GM21528 (cell line): ENCODE measurements around the gene SHMT2.

Experiments used
- ATAC-seq: cut with Tn5 transposase; IDR thresholded peaks from one replicate; pipeline ENCODE4 v1.9.1; 2021; ENCODE audit warnings: mild to moderate bottlenecking, moderate library complexity; ENCODE audit not compliant: unreplicated experiment, low FRiP score

The SHMT2 gene

GRCh38 chr12:57237596-57237931 lies 8.1 kb downstream of the SHMT2 start:
- ATAC-seq = no peak

DNA sequence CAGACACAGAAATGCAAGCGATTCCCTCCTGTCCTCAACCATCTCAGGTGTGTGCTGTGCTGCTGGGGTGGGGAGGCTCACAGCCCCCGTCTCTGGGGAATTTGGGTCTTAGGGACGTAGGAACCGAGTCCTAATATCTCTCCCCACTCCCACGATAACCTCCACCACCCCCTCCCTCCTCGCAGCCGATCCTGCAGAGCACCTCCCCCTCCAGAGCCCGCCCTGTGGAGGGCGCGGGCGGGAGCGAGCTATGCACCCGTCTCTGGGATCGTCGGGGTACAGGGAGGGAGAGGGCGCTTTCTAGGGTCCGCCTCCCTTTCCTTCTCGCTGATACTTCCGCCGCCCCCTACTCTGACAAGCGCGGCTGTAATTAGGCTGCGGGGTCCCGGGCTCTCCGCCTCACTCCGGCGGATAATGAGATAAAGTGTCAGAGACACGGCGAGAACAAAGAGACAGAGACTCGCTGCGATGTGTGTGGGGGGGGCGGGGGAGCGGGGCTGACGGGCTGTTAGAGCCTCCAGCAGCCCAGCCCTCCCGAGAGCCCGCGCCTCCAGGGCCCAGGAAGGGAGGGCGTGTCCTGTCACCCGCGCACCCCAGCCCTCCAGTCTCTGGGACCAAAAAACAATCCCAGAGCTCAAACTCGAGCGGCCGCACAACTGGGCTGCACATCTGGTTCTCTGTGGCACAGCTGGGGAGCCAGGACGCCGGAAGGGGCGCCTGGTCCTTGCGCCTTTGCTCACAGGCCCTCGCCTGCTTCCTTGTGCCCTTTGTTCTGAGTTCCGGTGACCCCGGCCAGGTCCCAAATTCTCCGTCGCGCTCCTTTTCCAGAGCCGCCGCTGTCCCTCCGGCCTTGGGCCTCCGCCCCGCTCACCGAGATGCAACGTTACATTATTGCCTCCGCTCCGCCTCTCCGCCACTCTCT lies 8.7 kb downstream of the SHMT2 start:
- ATAC-seq = no peak

DNA sequence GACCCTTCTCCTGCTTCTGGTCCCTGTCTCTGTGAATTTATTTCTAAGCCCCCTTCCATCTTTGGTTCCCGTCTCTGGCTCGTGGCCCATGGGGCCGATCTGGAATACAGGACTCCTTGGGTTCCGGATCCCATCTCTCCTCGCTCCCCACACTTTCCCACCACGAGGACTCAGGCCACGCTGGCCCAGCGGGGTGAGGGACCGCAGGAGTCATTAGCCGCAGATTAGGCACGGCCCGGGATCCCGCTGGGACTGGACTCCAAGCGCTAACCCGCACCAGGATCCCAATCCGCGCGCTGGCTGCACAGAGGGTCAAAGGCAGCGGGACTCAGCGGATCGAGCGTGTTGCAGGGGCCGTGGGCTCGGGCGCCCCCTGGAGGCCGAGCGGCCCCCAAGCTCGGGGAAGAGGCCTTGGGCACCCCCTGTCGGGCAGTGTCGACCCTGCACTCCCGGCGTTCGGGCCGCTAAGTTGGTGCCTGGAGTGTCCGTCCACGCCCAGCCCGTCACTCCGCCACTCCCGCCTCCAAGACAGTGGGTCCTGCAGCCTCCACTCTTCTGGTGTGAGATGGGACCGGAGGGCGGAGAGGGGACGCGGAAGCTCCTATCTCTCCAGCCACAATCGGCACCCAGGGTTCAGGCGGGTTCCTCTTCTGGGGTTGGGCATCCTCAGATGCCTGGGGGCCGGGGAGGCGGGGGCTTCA lies 9.5 kb downstream of the SHMT2 start:
- ATAC-seq = peak; percentile 45

DNA sequence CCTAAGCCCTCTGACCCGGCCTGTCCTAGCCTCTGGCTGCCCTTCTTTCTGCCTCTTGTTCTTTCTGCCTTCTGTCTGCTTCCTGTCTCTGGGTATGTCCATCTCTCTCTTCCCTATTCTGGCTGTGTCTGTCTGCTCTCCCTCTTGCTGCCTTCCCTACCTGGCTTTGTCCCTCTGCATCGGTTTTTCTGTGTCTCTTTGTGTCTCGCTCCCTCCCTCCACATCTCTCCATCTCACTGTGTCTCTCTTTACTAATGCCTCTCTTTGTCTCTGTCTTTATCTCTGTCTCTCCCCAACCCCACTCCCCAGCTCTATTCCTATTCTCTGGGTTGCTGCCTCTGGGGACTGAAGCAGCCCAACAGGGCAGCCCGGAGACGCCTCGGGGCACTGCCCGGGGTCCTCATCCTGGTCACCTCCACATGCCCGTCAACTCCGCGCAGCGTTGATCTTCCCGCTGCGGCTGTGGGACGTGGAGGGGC lies 10.1 kb downstream of the SHMT2 start:
- no peak for ATAC-seq

DNA sequence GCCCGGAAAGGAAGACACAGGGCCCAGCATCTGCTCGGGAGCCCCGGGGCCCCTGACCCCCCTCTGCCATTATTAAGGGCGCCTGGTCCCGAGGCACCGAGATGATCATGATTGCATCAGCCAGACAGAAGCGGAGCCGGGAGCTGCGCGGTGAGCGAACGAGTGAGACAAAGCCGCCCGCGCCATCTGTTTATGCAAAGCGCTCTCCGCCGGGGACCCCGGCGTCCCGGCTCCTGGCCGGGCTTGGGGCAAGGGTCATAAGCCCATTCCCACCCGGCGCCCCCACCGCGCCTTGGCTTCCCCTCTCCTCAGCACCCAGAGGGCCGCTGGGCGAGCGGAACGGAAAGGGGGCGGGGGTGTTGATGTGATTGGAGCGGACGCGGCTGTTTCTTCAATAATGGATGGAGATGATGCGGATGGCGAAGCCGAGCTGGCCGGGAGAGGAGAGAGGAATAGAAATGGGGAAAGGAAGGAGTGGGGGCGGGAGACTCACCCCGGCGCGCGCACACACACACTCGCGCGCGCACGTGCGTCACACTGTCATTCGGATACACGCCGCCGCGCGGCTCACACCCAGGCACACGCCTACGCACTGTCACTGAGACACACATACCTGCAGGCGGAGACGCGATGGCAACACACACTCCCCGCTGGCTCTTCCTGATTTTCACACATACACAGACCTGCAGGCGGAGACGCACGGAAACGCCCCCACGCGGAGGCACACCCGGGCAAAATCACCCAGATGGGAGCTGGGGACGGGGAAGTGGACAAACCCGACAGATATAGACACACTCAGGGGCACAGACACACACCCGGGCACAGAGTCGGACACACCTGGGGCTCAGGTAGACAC lies 10.8 kb downstream of the SHMT2 start:
- no peak for ATAC-seq

DNA sequence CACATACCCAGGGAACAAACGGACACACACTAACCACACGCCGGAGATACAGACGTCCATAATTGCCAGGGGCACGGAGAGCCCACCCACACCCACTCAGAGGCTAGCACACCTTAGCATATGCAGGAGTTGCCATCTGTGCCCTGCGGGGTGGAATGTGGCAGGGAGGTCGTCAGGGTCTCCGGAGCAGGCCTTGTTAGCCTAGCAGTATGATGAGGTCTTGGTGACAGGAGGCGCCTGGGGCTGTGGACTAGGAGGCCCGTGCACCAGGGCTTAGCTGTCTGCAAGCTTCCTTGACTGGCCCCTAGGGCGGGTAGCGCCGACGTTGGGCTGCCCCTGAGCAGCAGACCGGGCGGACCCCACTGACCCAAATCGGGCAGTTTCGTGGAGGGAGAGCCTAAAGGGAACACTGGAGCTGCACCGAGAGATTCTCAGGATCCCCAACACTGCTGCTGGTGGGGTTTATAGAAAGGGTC lies 11.5 kb downstream of the SHMT2 start:
- ATAC-seq = no peak

GRCh38 chr12:57241402-57242310 lies 12.1 kb downstream of the SHMT2 start:
- ATAC-seq = no peak

DNA sequence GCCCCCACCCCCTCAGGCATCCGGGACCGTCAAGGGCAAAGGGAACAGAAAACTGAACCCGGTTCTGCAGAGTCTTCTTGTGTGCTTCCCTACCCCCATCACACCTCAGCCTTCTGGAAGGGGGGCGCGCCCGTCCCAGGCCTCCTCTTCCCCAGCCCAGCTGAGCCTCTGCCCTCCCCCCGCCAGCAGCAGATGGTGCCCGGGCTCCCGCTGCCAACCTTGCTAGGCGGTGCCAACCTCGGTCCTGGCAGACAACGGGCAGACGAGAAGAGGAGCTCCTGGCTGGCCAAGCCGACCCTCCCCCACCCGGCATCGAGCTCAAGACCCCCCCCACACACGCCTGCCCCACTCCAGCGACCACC lies 12.8 kb downstream of the SHMT2 start:
- ATAC-seq = no peak

DNA sequence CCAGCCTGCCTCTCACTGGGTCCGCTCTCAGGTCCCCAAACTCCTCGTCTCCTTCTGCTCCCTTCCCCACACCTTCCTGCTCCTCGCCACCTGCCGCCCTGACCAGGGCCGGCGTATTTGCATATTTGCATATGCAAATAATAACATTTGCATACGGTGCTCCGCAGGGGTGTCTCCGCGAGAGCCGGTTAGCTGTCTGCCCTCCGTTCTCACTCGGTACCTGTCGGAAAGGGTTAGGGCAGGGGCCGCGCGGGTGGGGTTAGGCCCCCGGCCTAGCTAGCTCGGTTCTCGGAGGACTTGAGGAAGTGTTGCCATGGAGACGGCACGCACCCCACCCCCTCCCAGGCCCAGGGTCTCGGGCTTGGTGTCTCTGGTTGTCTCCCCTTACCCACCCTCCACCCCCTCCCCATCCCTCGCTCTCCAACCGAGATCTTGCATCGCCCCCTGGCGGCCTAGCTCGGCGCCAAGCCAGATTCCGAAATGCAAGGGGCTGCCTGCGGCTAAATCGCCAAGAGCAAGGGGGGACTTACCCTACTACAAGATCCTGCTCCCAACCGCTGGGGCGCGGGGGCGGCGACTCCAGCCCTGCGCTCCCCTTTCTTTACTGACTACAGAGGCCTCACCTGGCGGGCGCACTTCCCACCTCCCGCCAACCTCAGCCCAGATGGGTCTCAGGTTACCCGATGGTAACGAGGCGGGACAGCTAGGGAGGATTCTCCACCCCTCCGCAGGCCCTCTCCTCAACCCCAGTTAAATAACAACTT lies 13.4 kb downstream of the SHMT2 start:
- ATAC-seq = no peak

GRCh38 chr12:57243521-57244311 lies 14.2 kb downstream of the SHMT2 start:
- no peak for ATAC-seq

DNA sequence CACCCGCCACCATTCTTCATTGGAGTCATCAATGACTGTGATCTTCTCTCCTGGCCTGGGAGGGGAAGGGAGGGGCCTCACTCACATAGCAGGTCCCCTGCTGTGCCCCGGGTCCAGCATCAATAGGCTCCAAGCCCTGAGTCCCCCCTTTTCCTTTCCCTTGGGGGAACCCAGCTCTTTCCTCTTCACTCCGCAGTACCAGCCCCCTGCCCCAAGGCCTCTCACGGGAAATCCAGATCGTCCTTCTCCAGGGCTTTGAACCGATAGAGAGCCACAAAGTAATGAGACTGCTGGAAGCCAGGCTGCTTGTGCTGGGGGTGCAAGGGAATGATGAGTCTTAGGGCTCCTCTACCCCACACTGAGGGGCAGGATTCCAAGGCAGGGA lies 14.8 kb downstream of the SHMT2 start:
- no peak for ATAC-seq

DNA sequence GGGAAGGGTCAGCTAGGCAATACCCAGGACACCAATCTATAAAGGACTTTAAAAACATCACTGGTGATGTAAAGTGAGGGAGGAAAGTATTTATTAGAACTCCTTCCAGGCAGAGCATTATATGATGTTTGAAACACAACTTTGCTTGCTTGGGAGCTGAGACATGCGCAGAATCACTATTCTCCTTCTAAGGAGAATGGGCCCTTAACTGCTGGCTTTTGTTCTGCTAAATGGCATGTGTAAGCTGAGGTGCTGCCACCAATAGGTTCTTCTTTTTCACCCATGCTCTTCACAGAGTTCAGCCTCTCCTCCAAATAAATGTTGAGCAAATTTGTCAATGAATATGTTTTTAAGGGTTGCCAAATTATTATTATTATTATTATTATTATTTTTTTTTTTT lies 17.5 kb downstream of the SHMT2 start:
- no peak for ATAC-seq

DNA sequence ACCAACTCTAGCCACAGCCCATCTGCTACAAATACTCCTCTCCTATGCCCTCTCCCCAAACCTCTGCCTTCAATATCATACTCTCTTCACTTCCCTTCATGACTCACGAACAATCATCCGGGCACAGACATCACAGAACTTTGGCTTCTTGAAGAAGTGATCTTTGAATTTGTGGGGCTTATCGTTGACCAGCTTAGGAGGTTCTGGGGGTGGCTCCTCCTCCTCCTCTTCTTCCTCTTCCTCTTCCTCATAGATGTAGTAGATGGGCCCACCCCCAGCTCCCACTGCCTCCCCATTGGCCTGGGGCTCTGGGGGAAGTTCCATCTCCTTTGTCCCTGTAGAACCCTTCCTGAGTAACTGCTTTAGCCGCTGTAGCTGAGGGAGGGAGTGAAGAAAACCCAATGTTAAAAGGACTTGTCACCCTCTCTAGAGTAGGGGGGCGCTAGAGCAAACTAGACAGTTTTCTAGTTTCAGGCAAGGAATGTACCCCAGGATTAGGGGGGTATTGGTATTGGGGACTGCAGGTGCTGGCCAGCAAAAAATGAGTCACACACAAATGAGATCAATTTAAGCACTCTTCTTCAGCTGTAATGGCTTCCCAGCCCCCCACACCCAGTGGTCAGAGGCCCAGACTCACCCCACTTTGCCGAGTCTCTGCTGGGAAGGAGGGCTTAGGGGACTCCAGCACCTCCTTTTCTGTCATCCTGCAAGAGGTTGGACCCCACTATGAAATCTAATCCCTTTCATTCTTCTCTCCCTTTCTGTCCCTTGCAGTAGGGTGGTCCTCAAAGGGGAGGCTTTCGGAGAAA lies 19.6 kb downstream of the SHMT2 start:
- no peak for ATAC-seq

- no peak for ATAC-seq
Measured at GRCh38 chr12:57250541-57250940, 21.0 kb downstream of the SHMT2 start.

DNA sequence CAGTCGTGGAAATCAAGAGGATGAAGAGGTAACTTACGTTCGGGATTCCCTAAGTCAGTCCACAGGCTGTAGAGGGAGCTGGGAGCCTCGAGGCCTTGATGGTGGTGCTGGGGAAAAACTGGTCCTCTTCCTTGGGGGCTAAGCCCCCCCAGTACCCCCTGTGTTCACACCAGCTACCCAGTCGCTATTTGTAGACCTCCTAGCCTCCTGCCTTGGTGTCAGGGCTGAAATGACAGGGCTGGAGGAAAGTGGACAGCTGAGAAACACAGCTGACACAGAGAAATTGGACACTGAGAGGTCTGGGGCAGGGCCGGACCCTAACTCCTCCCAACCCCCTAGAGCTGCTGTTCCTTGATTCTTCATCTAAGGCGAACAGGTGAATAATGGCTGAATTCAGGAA lies 21.4 kb downstream of the SHMT2 start, which contains the start of gene STAC3:
TSS of gene STAC3 (minus strand) at position 232 of the 400 bp plus-strand sequence. CDS start 1,551 bp downstream, outside the sequence.
- ATAC-seq = no peak

- no peak for ATAC-seq
Measured at GRCh38 chr12:57254506-57255280, 25.2 kb downstream of the SHMT2 start.

DNA sequence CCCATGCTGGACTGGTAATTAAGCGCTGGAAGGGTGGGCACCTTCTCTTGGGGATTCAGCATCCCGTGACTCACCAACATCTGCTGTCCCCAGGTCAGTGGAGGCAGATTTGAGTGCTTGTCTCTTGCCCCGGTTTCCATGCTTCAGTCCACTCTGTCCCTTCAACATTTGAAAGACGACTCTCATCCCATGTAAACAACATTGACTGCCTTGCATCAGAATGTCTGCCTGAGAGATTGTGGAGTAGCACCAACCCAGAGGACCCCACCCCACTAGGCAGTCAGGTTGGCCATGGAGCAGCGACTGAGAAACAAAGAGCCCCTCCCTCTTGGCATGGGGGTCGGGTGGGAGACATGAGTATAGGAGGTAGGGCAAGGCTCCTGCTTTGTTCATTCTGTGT lies 26.4 kb downstream of the SHMT2 start:
- no peak for ATAC-seq
